K562 (cell line): ENCODE results near the gene NCOA4. TPM values are rescaled to one million over a fixed set of nuclear protein-coding genes. Genes with fewer than 3 reads are reported as not detected.

Experiments
- HDAC6 ChIP-seq: IDR thresholded peaks from 2 replicates; pipeline ENCODE4 v1.6.1; 2012; ENCODE audit warnings: low read depth, mild to moderate bottlenecking, control low read depth, inconsistent platforms, low read length, moderate library complexity
- HNRNPL ChIP-seq: fragments of 200-400 bp; formaldehyde crosslinking; IDR thresholded peaks from 2 replicates; pipeline ENCODE4 v1.6.1; 2017; ENCODE audit warnings: low read depth, mild to moderate bottlenecking, low read length
- NR1H2 ChIP-seq: sonication (generic); formaldehyde crosslinking; IDR thresholded peaks from 2 replicates; pipeline ENCODE4 v1.4.0; 2020; ENCODE audit warnings: mild to moderate bottlenecking, missing genetic modification reagents
- NR2C1 ChIP-seq, 2 experiments: fragments of 450-650 bp; IDR thresholded peaks; 2 replicates each; pipeline ENCODE4 v1.6.1; 2017; ENCODE audit warnings: mild to moderate bottlenecking in 2 of 2, antibody characterized with exemption in 1 of 2, inconsistent platforms in 1 of 2, missing compliant biosample characterization in 1 of 2, missing genetic modification characterization in 1 of 2
- RBM15 ChIP-seq: fragments of 200-400 bp; formaldehyde crosslinking; IDR thresholded peaks from 2 replicates; pipeline ENCODE4 v1.6.1; 2018; ENCODE audit warnings: mild to moderate bottlenecking, low read length, moderate library complexity; ENCODE audit not compliant: insufficient read depth
- RBM25 ChIP-seq: fragments of 200-400 bp; formaldehyde crosslinking; IDR thresholded peaks from 2 replicates; pipeline ENCODE4 v1.6.1; 2018; ENCODE audit warnings: low read length, low read depth, moderate library complexity; ENCODE audit not compliant: severe bottlenecking
- SIX5 ChIP-seq, 2 experiments: IDR thresholded peaks; 2 replicates each; pipeline ENCODE4 v1.6.1; 2011; ENCODE audit warnings: low read length in 2 of 2, borderline replicate concordance in 1 of 2, low read depth in 1 of 2, mild to moderate bottlenecking in 1 of 2, moderate library complexity in 1 of 2; ENCODE audit not compliant: insufficient read depth in 1 of 2
- TRIM28 ChIP-seq: fragments of 450-650 bp; IDR thresholded peaks from 2 replicates; pipeline ENCODE4 v1.6.1; 2017
- WHSC1 ChIP-seq: IDR thresholded peaks from one replicate; pipeline ENCODE4 v1.6.1; 2012; ENCODE audit warnings: low read length, control low read depth, inconsistent platforms
- XRCC3 ChIP-seq: fragments of 450-650 bp; IDR thresholded peaks from 2 replicates; pipeline ENCODE4 v1.6.1; 2017; ENCODE audit warnings: mild to moderate bottlenecking, moderate library complexity
- ZNF175 ChIP-seq: fragments of 200-800 bp; sonication (Bioruptor generic); IDR thresholded peaks from 2 replicates; pipeline ENCODE4 v1.6.1; 2016; ENCODE audit warnings: low read depth, mild to moderate bottlenecking, missing genetic modification characterization, missing compliant biosample characterization
- ZNF318 ChIP-seq, 2 experiments: fragments of 450-650 bp; IDR thresholded peaks; 2 replicates each; pipeline ENCODE4 v1.6.1; 2016; ENCODE audit warnings: mild to moderate bottlenecking in 2 of 2, borderline replicate concordance in 1 of 2, low read depth in 1 of 2, moderate library complexity in 1 of 2
- ZNF586 ChIP-seq: fragments of 450-650 bp; formaldehyde crosslinking; conservative IDR thresholded peaks from 2 replicates; pipeline ENCODE4 v1.4.0; 2020; ENCODE audit warnings: mild to moderate bottlenecking, moderate library complexity
- polyA plus RNA-seq, 8 experiments: library from polyadenylated mRNA; depleted of rRNA in 4 of 8; stranded (reverse) in 5 of 8; unstranded in 3 of 8; fragments of >200 nt; fragmentation: Nextera tagmentation in 2 of 8; fragmentation: Illumina TruSeq in 1 of 8; extraction: Ambion mirVana in 2 of 8; extraction: Trizol in 1 of 8; gene quantifications; 2 replicates each; pipeline versions ENCODE4 v1.2.1 to v1.2.3, GENCODE V29; 2011 to 2014; ENCODE audit warnings: inconsistent platforms in 1 of 8, missing spikeins in 1 of 8
- total RNA-seq, 7 experiments: library from RNA; depleted of rRNA in 6 of 7; stranded (reverse); fragments of >200 nt in 6 of 7; fragmentation: Illumina TruSeq in 2 of 7; extraction: Trizol in 2 of 7; gene quantifications; 2 replicates each; pipeline versions ENCODE4 v1.2.1 to v1.2.3, GENCODE V29; 2011 to 2021; ENCODE audit warnings: low replicate concordance in 1 of 7
- TF ChIP-seq, protein P1 (sequence below), 2 experiments: fragments of 450-650 bp; IDR thresholded peaks; 2 replicates each; pipeline ENCODE4 v1.6.1; 2018; ENCODE audit warnings: mild to moderate bottlenecking in 2 of 2, low read depth in 1 of 2; ENCODE audit not compliant: partially characterized antibody in 2 of 2

The NCOA4 gene
- total and polyA plus RNA-seq, 9 of the 15 experiments (the other 6 are each of a cell fraction or from before 2014, with no cell fraction given) = 89.8 to 283 (median 181) TPM

DNA sequence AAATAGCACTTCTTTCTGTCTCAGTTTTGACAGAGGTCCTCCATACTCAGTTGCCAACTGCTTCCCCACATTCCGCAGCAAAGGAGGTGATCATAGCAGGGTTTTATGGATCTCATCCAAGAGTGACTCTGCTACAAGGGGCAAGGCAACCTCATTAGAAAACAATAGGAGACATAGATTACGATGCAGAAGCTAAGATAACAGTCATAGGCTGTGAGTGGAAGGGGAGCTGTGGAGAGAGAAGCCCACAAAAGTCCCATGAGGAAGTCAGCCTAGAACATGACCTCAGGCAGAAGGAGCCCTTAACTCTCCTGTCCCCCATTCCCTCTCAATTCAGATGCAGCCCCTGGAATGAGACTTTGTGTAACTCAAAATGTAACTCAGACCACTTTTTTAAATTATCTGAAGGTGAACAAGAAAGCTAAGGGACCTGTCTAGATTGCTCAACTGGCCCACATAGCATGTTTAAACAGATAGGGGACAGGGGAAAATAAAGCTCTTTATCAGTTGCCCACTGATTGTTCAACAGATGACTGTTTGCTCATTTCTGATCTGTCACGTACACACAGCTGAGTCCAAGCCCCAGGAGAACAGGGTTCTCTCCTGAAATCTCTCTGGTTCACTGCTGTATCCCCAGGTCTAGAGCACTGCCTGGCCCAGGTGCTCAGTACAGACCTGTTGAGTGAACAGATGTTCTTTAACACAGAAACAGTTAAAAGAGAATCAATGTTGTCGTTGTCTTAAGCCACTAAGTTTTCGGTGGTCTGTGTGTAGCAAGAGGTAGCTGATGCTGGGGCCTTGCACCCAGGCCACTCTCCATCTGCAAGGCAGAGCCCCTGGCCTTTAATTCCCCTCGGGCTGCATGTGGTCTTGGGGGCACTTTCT lies 1.5 kb upstream of the NCOA4 start (continued):
- no peak for TF ChIP-seq ZNF318 (IDR thresholded peaks at IDR 0.05; ENCODE audit: borderline replicate concordance in 1 of 2, low read depth in 1 of 2)
- TF ChIP-seq RBM25 = no peak
- no peak for TF ChIP-seq NR2C1 (IDR thresholded peaks at IDR 0.05)
- 0 out of 2 replicates have a peak, but pooled peaks have one; percentile 30 for TF ChIP-seq NR2C1 (tag; IDR thresholded peaks at IDR 0.05)
- TF ChIP-seq SIX5 (IDR thresholded peaks at IDR 0.05; ENCODE audit: borderline replicate concordance in 1 of 2, insufficient read depth in 1 of 2, low read depth in 1 of 2, low read length in 2 of 2) = no peak
- no peak for TF ChIP-seq XRCC3
- TF ChIP-seq HDAC6 = no peak
- no peak for TF ChIP-seq HNRNPL
- TF ChIP-seq NR1H2 (CRISPR knock-in tag) = no peak
- TF ChIP-seq TRIM28 = no peak
- no peak for TF ChIP-seq WHSC1
- TF ChIP-seq, protein P1, sequence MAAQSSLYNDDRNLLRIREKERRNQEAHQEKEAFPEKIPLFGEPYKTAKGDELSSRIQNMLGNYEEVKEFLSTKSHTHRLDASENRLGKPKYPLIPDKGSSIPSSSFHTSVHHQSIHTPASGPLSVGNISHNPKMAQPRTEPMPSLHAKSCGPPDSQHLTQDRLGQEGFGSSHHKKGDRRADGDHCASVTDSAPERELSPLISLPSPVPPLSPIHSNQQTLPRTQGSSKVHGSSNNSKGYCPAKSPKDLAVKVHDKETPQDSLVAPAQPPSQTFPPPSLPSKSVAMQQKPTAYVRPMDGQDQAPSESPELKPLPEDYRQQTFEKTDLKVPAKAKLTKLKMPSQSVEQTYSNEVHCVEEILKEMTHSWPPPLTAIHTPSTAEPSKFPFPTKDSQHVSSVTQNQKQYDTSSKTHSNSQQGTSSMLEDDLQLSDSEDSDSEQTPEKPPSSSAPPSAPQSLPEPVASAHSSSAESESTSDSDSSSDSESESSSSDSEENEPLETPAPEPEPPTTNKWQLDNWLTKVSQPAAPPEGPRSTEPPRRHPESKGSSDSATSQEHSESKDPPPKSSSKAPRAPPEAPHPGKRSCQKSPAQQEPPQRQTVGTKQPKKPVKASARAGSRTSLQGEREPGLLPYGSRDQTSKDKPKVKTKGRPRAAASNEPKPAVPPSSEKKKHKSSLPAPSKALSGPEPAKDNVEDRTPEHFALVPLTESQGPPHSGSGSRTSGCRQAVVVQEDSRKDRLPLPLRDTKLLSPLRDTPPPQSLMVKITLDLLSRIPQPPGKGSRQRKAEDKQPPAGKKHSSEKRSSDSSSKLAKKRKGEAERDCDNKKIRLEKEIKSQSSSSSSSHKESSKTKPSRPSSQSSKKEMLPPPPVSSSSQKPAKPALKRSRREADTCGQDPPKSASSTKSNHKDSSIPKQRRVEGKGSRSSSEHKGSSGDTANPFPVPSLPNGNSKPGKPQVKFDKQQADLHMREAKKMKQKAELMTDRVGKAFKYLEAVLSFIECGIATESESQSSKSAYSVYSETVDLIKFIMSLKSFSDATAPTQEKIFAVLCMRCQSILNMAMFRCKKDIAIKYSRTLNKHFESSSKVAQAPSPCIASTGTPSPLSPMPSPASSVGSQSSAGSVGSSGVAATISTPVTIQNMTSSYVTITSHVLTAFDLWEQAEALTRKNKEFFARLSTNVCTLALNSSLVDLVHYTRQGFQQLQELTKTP (IDR thresholded peaks at IDR 0.05; ENCODE audit: low read depth in 1 of 2, partially characterized antibody in 2 of 2) = no peak
- no peak for TF ChIP-seq ZNF586 (CRISPR knock-in tag)
- TF ChIP-seq ZNF175 (CRISPR knock-in tag) = no peak
- TF ChIP-seq RBM15 = no peak
